Hindlimb muscle (tissue), 1 donor: ENCODE results near the gene TSPAN9. TPM values are rescaled to one million over a fixed set of nuclear protein-coding genes. Genes with fewer than 3 reads are reported as not detected.
A peak's percentile ranks its signal among the peaks of the same experiment; 100 is the strongest.

Source experiments
- DNase-seq: peaks from one replicate; pipeline ENCODE4 v3.0.0-alpha.2; 2013
- polyA plus RNA-seq: library from polyadenylated mRNA; unstranded; fragments of 120-200 nt; gene quantifications from one replicate; pipeline ENCODE4 v1.2.1, GENCODE V29; 2013; ENCODE audit not compliant: insufficient read length

TSPAN9 gene
- polyA plus RNA-seq, 1 donor, result 98.9 TPM

- DNase-seq, result no peak
These were observed 90.5 kb downstream of the TSPAN9 start for GRCh38 chr12:3167636-3168035.

DNA sequence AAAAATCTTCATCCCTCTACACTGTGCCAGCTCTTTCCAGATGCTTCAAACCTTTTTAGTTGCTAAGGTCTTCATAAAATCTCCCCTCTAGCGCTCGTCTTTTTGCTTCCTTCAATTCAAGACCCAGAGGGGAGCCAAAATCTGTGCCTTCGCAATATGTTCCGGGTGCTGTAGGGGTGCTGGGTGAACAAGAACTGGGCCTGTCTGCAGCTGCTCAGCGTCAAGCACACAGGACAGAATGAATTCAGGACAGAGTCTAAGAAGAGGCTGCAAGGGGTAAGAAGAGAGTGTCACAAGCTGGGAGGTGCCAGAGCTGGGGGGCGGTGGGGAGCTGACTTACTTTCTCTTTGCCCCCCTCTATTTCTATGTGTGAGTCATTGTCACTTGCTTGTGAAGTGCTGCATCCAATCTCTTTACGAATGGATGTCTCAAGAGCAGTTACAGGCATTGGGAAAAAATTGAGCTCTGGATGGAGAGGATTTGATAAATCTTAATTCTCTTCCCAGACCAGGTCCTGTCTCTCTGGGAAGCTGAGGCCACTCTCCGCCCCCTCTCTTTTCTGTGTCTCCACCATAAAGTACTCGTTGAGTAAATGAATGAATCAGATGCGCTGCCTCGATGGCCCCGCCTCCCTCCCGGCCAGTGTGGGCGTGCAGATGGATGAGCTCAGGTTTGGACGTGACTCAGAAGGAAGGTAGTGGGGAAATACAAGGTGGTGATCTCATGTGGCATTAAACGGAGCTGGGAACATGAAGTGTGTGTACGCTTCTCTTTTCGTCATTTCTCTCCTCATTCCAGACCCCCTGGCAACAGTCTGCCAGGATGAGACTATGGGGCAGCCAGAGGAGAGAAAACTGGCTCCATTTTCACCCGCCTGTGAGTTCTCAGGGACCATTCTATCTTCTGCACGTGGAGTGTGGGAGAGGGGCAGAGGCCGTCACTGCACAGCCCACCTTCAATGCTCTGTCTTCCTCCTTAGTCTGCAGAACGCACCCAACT, 91.3 kb downstream of the TSPAN9 start:
- DNase-seq, result peak; percentile 42

DNA sequence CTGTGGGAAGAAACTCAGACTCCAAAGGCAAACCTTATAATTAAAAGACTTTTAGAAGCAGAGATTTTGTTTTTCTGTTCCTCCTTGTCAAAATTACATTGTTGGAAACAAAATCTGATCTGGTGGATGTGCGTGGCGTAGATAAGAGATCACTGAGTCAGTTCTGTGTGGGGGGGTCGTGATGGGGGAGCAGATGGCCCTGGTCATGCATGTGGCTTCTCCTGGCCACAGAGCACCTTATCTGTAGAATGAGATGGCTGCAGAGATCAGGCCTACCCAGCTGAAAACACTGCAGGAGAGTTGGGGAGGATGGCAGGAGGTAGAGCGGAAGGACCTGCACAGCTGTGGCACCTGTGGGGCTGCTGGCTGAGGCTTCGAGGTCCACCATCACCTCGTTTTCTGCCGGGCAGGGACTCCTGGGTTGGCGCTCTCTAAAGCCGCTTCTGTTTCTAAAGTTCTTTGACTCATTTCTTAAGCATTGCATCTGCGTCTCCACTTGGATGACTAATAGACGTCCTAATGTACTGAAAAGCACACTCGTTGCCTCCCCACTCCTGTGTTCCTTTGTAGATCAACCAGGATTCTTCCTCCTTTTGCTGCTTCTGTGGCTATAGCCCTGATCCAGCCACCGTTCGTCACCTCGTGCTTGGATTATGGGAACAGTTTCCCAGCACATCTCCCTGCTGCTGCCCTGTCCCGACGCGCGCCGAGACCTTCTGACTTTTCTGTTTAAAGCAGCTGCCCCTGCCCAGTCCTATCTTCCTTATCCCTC, 93.4 kb downstream of the TSPAN9 start:
- DNase-seq, result no peak

DNA sequence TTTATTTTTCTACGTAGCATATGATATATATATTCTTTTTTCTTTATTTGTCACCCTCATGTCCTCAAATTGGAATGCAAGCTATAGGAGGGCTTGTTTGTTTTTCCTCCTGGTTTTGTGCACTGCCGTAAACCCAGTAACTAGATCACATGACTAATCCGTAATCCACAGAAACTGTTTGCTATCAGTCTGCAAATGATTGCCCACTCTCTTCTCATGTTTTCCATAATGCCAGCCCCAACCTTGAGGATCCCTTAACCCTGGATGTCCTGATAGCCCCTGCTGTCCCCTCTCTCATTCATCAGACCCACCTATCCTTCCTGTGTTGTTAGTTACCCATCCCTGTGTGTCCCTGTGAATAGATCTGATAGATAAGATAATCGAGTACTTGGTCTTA, 94.0 kb downstream of the TSPAN9 start:
- no peak for DNase-seq

DNA sequence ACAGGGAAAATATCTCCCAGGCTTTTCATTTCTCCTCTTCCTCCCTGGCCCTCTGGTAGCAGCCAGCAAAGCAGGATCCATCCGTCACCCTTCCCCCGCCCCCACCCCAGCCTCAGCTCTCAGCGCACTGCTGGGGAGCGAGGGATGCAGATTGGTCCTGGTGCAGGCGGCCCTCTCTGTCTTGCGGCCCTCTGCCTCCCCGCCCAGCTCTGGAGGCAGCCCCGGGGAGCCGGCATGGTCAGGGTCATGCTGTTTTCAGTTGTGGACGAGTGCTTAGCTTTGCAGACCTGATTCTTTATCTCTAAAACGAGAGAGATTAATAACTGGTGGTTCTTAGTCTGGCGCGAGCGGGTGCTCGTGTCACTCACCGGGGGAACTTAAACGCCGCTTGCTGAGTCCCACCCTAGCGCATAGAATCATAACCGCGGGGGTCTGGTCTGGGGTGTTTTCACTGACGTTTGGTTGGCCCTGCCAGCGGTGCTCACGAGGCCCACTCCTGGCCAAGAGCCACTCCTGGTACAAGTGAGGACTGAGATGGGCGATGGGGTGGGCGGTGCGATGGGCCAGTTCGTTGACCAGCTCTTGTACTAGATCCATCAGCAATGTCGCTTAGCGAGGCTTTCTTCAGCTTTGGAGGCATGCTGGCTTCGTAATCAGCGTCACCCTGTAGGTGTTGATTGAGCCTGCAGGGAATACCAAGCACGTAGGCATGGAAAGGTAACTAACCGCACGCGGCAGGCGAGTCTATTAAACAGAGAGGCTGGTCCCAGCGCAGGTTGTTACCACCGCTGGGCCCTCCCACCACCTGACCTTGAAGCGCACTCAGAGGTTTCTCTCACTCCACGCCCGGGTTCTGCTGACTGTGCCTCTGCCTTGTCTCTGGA, 95.2 kb downstream of the TSPAN9 start:
- no peak for DNase-seq

GRCh38 chr12:3173008-3173553, 95.9 kb downstream of the TSPAN9 start:
- DNase-seq, result no peak

GRCh38 chr12:3173912-3174311, 96.7 kb downstream of the TSPAN9 start:
- DNase-seq, result no peak

DNA sequence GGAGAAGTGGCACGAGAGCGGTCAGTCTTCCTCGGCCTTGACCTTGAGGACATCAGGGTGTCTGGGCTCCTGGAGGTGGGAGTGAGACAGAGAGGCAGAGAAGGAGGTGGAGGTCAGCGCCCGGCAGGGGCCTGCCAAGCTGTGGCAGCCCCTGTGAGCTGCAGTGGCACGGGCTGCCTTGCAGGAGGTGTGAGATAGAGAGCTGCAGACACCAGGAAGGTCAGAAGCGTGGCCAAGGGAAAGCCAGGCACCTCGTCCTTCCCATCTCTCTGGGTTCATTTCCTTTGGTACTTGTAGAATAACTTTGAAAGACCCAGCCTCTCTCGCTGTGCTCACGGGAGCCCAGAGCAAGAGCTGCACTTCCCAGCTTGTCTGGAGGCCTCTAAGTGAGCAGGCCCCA, 98.1 kb downstream of the TSPAN9 start:
- DNase-seq, result no peak

DNA sequence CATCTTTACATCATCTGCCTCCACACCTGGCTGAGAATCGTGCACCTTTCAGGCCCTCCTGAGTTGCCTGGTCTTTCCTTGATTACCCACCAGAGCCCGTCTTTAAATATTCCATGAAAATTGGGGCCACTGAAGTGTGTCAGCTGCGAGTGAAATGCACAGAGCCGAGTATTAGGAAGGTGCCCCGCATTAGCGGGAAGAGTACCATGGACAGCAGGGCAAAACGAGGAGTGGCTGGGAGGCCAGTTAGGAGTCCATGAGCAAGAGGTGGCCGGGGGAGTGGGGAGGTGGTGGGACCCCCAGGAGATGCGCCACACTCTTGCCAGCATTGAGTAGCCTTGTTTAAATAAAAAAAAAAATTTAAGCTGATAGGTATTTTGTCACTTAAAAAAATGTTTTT, 99.6 kb downstream of the TSPAN9 start:
- no peak for DNase-seq

- no peak for DNase-seq
These were observed 100.7 kb downstream of the TSPAN9 start for GRCh38 chr12:3177778-3178425.

GRCh38 chr12:3178671-3179313, 101.6 kb downstream of the TSPAN9 start:
- no peak for DNase-seq

- no peak for DNase-seq
These were observed 102.6 kb downstream of the TSPAN9 start for GRCh38 chr12:3179731-3180130.

DNA sequence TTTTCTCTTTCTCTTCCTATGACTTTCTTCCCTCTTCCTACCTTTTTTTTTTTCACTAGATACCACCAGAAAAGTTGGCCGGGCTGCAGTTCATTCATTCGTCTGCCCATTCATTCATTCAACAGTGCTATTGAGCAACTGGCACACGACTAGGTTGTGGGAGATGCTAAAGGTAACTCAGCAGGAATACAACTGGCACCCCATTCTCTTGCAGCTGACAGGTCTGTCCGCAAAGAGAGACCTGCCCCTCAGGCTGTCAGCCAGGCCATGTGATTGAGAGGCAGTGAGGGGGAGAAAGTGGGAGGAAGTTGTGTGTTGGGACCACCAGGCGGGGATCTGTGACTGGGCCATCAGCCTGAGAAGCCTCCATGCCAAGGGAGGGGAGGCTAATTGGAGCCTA, 105.2 kb downstream of the TSPAN9 start:
- DNase-seq, result no peak

DNA sequence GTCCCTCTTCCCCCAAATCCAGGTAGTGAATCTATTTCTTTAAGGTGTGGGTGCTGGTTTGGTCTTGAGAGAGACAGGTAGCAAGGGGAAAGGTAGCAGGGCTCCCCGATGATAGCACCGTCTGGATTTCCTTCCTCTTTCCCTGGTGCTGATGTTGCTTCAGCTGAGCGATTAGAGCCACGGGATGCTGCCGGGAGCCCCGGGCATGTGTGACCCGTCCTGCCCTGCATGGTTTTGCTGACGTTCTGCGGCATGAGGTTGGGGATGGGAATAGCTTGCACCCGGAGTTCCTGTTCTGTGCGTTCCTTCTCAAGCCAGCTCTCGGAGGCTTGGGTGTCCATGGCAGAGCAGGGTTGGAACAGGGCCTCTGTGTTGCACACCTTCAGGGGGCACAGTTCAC, 107.3 kb downstream of the TSPAN9 start:
- DNase-seq, result no peak

DNA sequence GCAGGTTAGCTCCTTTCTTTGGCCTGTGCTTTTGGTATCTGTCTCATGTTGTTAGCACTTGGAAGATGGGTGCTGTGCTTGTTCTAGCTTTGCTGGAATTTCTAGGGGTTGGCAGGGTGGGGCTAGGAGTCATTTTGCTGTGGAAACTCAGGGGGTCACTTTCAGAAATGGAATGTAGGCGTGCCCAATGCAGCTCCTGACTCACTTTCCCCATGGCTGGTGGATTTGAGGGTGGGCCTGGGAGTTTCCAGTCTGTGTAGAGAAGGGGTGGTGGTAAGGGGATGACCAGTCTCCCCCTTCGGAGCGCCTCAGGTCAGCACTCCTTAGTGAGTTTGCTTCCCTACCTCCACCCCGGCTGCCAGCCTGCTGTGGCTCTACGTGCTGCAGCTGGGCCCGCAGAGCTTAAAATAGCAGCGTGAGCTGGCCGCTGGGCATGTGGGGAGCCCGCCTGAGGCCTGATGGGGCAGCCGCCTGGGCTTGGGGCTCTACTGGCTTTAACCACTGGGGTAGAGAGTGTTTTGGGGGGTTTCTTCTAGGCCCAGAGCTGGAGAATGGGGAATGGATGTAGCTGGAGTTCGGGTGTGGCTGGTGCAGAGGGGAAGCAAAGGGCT, 108.2 kb downstream of the TSPAN9 start:
- DNase-seq, result no peak

DNA sequence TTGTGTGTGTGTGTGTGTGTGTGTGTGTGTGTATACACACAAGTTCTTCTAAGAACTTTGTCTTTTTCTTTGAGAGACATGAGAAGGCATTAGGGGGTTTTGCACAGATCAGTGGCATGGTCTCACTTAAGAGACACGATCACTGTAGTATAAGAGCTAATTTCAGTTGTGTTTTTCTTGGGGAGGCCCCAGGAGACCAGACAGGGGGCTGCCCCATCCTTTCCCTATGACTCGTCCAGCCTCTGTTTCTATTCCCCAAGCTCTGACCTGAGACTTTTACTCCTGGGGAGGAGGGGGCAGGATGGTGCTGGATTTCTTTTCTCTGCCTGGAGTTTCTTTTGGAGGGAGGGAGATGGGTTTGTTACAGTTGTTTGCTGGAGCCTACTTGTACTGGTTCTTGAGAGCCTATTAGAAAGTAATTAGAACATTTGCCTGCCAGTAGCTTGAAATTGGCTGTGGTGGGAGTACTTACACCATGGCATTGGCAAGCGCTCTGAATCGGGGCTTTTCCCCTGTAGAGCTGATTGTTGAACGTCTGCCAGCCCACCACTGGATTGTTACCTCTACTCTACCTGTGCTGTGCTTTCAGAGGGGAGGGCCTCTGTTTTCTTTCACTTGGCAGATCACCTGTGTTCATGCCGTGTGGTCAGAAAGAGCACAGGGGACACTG, 109.5 kb downstream of the TSPAN9 start:
- no peak for DNase-seq

GRCh38 chr12:3187846-3188770, 110.9 kb downstream of the TSPAN9 start:
- no peak for DNase-seq

DNA sequence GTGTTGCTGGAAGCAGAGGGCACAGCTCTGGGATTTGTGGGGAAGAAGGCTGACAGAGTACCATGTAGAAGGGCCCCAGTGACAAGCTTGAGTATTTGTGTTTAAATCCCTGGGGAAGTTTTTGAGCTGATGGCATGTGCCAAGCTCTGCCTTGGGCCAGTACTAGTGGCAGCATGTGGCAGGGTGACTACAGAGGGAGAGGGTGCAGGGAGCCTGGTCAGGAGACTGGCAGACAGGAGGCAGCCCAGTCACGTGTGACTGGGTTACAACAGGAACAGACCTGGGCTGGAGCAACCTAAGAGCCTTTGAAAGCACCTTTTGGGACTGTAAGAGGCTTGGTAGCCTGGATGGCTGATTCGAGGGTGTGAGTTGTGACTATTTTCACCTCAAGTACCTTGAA, 112.1 kb downstream of the TSPAN9 start:
- no peak for DNase-seq

DNA sequence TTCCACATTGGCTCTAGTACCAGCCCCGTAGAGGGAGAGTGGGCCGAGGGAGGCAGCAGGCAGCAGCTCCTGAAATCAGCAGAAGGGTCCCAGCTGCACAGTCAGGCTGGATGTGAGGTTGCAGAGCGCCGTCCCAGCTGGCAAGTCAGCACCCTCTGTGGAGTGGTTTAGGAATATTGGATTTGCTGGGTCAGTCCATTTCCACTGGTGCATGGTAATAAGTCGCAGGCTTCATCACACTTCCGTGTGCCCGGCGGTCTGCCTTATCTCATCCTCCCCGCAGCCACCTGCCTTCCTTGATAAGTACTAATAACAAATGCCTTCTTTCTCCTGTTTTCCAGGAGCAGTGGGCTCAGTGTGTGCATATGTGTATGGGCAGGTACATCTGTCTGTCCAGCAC, 112.9 kb downstream of the TSPAN9 start:
- no peak for DNase-seq
